ENCODE measurements around the gene LRBA. TPM values are rescaled to one million over a fixed set of nuclear protein-coding genes. Genes with fewer than 3 reads are reported as not detected.
A peak's percentile ranks its signal among the peaks of the same experiment; 100 is the strongest.

The LRBA gene
- total and polyA plus RNA-seq, 9 of the 15 experiments (the other 6 are each of a cell fraction or from before 2014, with no cell fraction given) = 24.2 to 88.7 (median 59.7) TPM

- no peak for TF ChIP-seq RBBP5 (IDR thresholded peaks at IDR 0.05; ENCODE audit: borderline replicate concordance, insufficient read depth, low read length, poor library complexity, severe bottlenecking)
- TF ChIP-seq RNF219 (CRISPR knock-in tag; IDR thresholded peaks at IDR 0.05) = no peak
- TF ChIP-seq ZNF507 (tag; conservative IDR thresholded peaks at IDR 0.05) = no peak
- peak; percentile 22; the same call in 1 of the 2 replicates for TF ChIP-seq MTA3 (IDR thresholded peaks at IDR 0.05; ENCODE audit: borderline replicate concordance)
- TF ChIP-seq SMARCA5 (IDR thresholded peaks at IDR 0.05) = no peak
- TF ChIP-seq ZNF707 (CRISPR knock-in tag; conservative IDR thresholded peaks at IDR 0.05) = no peak
- TF ChIP-seq HMBOX1 (IDR thresholded peaks at IDR 0.05) = peak; percentile 15; the same call in 1 of the 2 replicates
- 0 out of 2 replicates have a peak, but pooled peaks have one; percentile 10 for TF ChIP-seq ATF3 (IDR thresholded peaks at IDR 0.05)
- no peak for TF ChIP-seq ATF3 (CRISPR knock-in tag; conservative IDR thresholded peaks at IDR 0.05)
- TF ChIP-seq FOXJ2 (tag; IDR thresholded peaks at IDR 0.05) = 0 out of 2 replicates have a peak, but pooled peaks have one; percentile 35
- no peak for TF ChIP-seq HEY1 (CRISPR knock-in tag; IDR thresholded peaks at IDR 0.05; ENCODE audit: borderline replicate concordance)
- TF ChIP-seq NCOA4 (IDR thresholded peaks at IDR 0.05; ENCODE audit: partially characterized antibody) = no peak
- peak; percentile 7; the same call in 1 of the 2 replicates for TF ChIP-seq ATF7 (IDR thresholded peaks at IDR 0.05)
- no peak for TF ChIP-seq RFX7 (CRISPR knock-in tag; IDR thresholded peaks at IDR 0.05)
- no peak for TF ChIP-seq FIP1L1 (IDR thresholded peaks at IDR 0.05; ENCODE audit: low read depth, low read length, poor library complexity, severe bottlenecking)
- TF ChIP-seq MIER1 (IDR thresholded peaks at IDR 0.05; ENCODE audit: low read depth) = no peak
- TF ChIP-seq MYNN (IDR thresholded peaks at IDR 0.05) = no peak
- TF ChIP-seq MYNN (CRISPR knock-in tag; IDR thresholded peaks at IDR 0.05) = no peak
- TF ChIP-seq ELK1 (CRISPR knock-in tag; IDR thresholded peaks at IDR 0.05) = no peak
- 0 out of 2 replicates have a peak, but pooled peaks have one; percentile 22 for TF ChIP-seq XRCC5 (IDR thresholded peaks at IDR 0.05; ENCODE audit: low read depth, low read length)
- TF ChIP-seq ETS2 (tag; IDR thresholded peaks at IDR 0.05; ENCODE audit: borderline replicate concordance, poor library complexity, severe bottlenecking) = no peak
- TF ChIP-seq ATF1 (CRISPR knock-in tag; IDR thresholded peaks at IDR 0.05) = no peak
- peak; percentile 36; the same call in 1 of the 2 replicates for TF ChIP-seq ATF1 (tag; IDR thresholded peaks at IDR 0.05)
These were observed at the start of gene LRBA (continued) for GRCh38 chr4:151014521-151015458.

Measured in K562 (cell line).